ENCODE measurements around the gene ANKRD37.

ANKRD37 gene

GRCh38 chr4:185445209-185445608 is 48.6 kb downstream of the ANKRD37 start:
- Histone ChIP-seq H3K4me3 (ENCODE audit: low read depth in 1 of 2, low read length in 2 of 2) (no peak overlapping the region), H2AFZ (ENCODE audit: low read depth, low read length) (no peak overlapping the region), H3K27me3 (ENCODE audit: insufficient read depth, low read length, poor library complexity) (peaks cover 2% of the 10 kb centered on the region), H3K9ac (ENCODE audit: low read depth, low read length) (no peak overlapping the region), H3K9me3 (ENCODE audit: insufficient read depth, low read length, severe bottlenecking) (no peaks in the 10 kb centered on the region), H3K79me2 (ENCODE audit: insufficient read depth, low read length) (no peaks in the 10 kb centered on the region), H3K4me1 (ENCODE audit: insufficient read depth, low read length) (no peaks in the 10 kb centered on the region), H3K4me2 (ENCODE audit: insufficient read depth, low read length) (no peak overlapping the region), H4K20me1 (ENCODE audit: insufficient read depth, low read length) (no peaks in the 10 kb centered on the region), H3K36me3 (ENCODE audit: insufficient read depth, low read length) (no peaks in the 10 kb centered on the region), H3K27ac (ENCODE audit: low read length) (no peak overlapping the region)
- DNase-seq (no peak), ATAC-seq (ENCODE audit: insufficient read depth, low read depth) (no peak)
- TF ChIP-seq CTCF (IDR thresholded peaks at IDR 0.05; ENCODE audit: borderline replicate concordance, extremely low read depth, low read length, poor library complexity, severe bottlenecking) = no peak
- no peak for TF ChIP-seq EZH2 (IDR thresholded peaks at IDR 0.05; ENCODE audit: borderline replicate concordance, low read depth, low read length, severe bottlenecking)

Measured in DND-41 (cell line).